Measurements from ENCODE around the gene RNPS1. TPM values are rescaled to one million over a fixed set of nuclear protein-coding genes. Genes with fewer than 3 reads are reported as not detected.
A peak's percentile ranks its signal among the peaks of the same experiment; 100 is the strongest.

RNPS1 gene
- 160 TPM for polyA plus RNA-seq (ENCODE audit: insufficient read length)

- peak; percentile 91 for DNase-seq (ENCODE audit: low read depth)
Measured at GRCh38 chr16:2267913-2268666, at the start of gene RNPS1. RNPS1 (minus strand) TSS chr16:2268126; CDS start chr16:2264643, 3,483 bp downstream.

DNA sequence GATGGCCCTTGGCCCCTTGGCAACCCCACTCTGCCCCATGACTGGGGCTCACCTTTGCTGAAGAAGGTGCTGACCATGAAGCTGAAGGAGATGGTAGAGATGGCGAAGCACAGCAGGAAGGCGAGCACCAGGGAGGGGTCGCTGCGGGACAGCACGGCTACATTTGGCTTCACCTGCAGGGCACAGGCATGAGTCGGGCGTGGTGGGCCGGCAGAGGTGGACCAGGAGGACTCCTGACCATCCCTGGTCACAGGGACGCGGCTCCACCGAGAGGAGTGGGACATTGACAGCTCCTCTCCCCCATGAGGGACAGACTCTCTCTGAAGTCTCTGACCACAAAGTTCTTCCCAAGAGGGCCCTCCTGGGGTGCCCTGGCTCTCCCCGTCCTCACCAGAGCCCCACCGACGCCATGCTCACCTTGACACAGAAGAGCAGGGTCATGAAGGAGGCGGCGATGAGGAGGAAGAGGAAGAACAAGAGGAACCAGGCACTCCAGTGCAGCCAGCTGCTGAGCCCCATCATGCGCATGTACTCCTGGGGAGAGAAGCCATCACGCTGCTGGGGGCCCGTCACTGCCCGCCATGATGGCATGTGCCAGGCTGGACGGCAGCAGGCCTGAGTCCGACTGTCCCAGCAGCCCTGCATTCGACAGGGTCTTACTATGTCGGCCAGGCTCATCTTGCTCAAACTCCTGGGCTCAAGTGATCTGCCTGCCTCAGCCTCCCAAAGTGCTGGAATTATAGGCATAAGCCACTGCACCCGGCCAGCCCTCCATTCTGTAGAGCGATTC, 49.5 kb upstream of the RNPS1 start:
- DNase-seq (ENCODE audit: low read depth) = no peak

GRCh38 chr16:2308089-2308962, 40.4 kb upstream of the RNPS1 start:
- no peak for DNase-seq (ENCODE audit: low read depth)

DNA sequence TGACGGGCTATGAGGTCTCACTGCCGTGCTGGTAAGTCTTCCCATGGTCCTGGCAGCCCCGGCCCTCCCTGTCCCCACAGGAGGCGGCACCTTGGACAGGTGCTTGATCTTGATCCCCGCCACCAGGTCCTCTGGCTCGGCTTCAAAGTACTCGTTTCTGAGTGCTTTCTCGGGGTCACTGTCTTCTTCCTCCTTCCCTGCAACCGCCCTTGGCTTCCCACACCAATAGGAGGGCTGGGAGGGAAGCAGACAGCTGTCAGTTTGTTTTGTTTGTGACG, 31.9 kb upstream of the RNPS1 start:
- no peak for DNase-seq (ENCODE audit: low read depth)

- DNase-seq (ENCODE audit: low read depth) = no peak
Measured at GRCh38 chr16:2299121-2299914, 31.4 kb upstream of the RNPS1 start.

DNA sequence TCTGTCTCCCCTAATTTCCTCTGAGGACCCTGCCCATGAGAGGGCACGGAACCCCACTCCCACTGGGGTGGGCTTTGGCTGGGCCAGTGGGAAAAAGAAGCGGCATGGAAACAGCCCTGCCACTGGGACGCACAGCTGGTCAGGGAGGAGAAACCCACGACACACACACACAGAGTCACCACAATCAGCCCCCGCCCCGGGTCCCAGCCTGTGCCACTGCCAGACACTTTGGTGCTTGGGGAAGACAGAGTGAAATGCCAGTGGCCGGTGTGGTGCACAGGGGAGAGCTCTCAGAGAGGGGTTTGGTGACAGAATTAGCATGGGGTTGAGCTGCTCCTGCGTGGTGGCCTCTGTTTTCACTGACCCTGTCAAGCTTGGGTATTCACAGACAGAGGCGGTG, 30.7 kb upstream of the RNPS1 start:
- DNase-seq (ENCODE audit: low read depth) = no peak

- no peak for DNase-seq (ENCODE audit: low read depth)
Measured at GRCh38 chr16:2297506-2297860, 29.6 kb upstream of the RNPS1 start.

GRCh38 chr16:2296661-2297505, 29.0 kb upstream of the RNPS1 start:
- no peak for DNase-seq (ENCODE audit: low read depth)

- DNase-seq (ENCODE audit: low read depth) = no peak
Measured at GRCh38 chr16:2295056-2295798, 27.3 kb upstream of the RNPS1 start.

- no peak for DNase-seq (ENCODE audit: low read depth)
Measured at GRCh38 chr16:2292221-2292620, 24.3 kb upstream of the RNPS1 start.

- no peak for DNase-seq (ENCODE audit: low read depth)
Measured at GRCh38 chr16:2289282-2289681, 21.4 kb upstream of the RNPS1 start.

DNA sequence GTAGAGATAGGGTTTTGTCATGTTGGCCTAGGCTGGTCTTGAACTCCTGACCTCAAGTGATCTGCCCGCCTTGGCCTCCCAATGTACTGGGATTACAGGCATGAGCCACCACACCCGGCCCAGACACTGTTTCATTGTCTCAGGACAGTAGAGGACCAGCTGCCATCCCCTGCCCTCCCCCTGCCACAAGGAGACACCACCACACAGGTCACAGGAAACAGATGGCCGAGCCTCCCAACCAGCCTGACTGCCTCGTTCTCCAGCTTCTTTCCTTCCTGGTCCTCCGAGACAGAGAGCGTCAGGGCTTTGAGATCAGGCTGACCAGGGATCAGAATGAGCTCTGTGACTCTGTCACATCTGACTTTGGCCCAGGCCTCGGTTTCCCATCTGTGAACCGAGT, 20.8 kb upstream of the RNPS1 start:
- no peak for DNase-seq (ENCODE audit: low read depth)

GRCh38 chr16:2287916-2288547, 20.1 kb upstream of the RNPS1 start:
- DNase-seq (ENCODE audit: low read depth) = no peak

- DNase-seq (ENCODE audit: low read depth) = no peak
Measured at GRCh38 chr16:2286550-2286949, 18.6 kb upstream of the RNPS1 start.

GRCh38 chr16:2285731-2286191, 17.8 kb upstream of the RNPS1 start:
- DNase-seq (ENCODE audit: low read depth) = no peak

DNA sequence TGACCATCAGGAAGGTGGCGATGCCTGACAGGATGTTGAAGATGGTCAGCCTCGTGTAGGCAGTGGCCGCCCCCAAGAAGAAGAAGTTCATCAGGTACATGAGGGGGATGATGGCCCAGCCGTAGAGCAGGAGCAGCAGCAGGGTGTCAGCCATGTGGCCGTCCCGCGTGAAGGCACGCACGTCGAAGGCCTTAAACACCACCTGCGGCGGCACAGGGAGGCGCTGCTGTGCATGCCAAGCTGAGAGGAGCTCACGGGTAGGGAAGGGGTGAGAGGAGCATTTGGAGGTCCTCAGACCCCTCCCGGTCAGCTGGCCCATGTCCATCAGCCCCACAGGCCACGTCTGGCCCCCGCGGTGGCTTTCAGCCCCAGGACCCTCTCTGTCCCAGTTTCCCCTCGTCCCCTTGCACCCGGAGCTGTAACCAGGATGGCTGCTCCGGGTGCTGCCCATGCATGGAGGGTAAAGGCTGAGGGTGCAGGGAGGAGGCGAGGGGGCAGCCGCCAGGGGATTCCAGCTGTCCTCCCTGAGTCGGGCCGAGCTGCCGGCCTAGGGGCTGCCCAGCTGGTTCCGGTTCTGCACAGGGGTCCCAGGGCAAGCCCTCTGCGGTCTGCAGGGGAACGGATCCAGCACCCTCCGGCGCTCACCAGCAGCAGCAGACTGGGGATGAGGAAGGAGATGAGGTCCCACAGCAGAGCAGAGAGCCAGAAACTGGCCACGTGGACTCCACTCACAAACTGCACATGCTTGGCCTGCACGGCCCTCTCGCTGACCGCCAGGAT, 17.1 kb upstream of the RNPS1 start:
- DNase-seq (ENCODE audit: low read depth) = no peak

DNA sequence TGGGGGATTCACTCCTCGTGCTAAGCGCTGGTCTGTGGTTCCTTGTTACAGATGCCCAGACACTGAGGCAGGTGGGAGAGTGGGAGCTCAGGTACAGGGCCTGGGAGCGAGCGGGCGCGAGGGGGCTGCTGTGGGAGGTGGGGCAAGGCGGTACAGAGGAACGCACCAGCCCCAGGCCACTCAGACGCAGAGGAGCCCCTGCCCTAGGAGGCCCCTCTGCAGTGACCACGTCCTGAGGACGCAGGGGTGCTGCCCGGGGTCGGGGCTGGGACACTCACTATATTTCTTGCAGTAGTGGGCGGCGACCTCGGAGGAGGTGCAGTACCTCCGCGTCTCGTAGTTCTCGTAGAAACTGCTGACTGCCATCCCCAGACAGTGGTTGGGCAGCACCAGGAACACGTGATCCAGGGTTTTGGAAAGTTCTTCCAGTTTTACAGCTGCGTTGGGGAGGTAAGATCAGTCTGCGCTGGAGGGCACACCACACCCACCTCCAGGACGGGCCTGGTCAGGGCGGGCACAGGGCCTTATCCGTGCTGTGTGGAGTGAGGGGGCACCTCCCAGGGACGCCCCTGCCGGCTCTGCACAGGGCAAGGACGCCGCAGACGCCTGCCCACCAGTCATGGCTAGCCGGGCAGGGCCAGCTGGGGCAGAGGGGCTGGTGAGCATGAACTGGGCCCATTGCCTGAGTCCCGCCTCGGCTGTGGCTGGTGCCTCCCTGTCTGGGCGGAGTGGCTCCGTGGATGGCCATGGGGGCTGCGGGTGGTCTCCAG, 16.3 kb upstream of the RNPS1 start:
- no peak for DNase-seq (ENCODE audit: low read depth)

Measured in forelimb muscle (tissue), 1 donor.